ENCODE data around the gene FGD2.

The FGD2 gene

GRCh38 chr6:37011656-37012378 is 6.4 kb downstream of the FGD2 start:
- Histone ChIP-seq H3K36me3 (ENCODE audit: control insufficient read depth, insufficient read depth, low read length) (peaks cover 55% of the 10 kb centered on the region), H3K27me3 (replicated peaks; ENCODE audit: control insufficient read depth, insufficient read depth, low read length) (no peaks in the 10 kb centered on the region), H3K4me3 (replicated peaks; ENCODE audit: low read depth, low read length) (no peak overlapping the region)
- no peak for TF ChIP-seq CTCF (IDR thresholded peaks at IDR 0.05; ENCODE audit: insufficient read depth, low read length, poor library complexity, severe bottlenecking)
- DNase-seq (ENCODE audit: extremely low read depth, insufficient read length), result no peak

GRCh38 chr6:37013516-37014491 is 8.3 kb downstream of the FGD2 start:
- DNase-seq (ENCODE audit: extremely low read depth, insufficient read length), result no peak
- Histone ChIP-seq H3K4me3 (replicated peaks; ENCODE audit: low read depth, low read length) (no peak overlapping the region), H3K27me3 (replicated peaks; ENCODE audit: control insufficient read depth, insufficient read depth, low read length) (no peaks in the 10 kb centered on the region), H3K36me3 (ENCODE audit: control insufficient read depth, insufficient read depth, low read length) (peaks cover 58% of the 10 kb centered on the region)
- TF ChIP-seq CTCF (IDR thresholded peaks at IDR 0.05; ENCODE audit: insufficient read depth, low read length, poor library complexity, severe bottlenecking), result no peak

- DNase-seq (ENCODE audit: extremely low read depth, insufficient read length), result no peak
- no peak overlapping the region for H3K4me3 ChIP-seq (replicated peaks; ENCODE audit: low read depth, low read length)
- TF ChIP-seq CTCF (IDR thresholded peaks at IDR 0.05; ENCODE audit: insufficient read depth, low read length, poor library complexity, severe bottlenecking), result no peak
- peaks cover 59% of the 10 kb centered on the region for H3K36me3 ChIP-seq (ENCODE audit: control insufficient read depth, insufficient read depth, low read length)
- no peaks in the 10 kb centered on the region for H3K27me3 ChIP-seq (replicated peaks; ENCODE audit: control insufficient read depth, insufficient read depth, low read length)
Observed at GRCh38 chr6:37014667-37015066, 9.2 kb downstream of the FGD2 start.

- Histone ChIP-seq H3K27me3 (replicated peaks; ENCODE audit: control insufficient read depth, insufficient read depth, low read length) (no peaks in the 10 kb centered on the region), H3K36me3 (ENCODE audit: control insufficient read depth, insufficient read depth, low read length) (peaks cover 58% of the 10 kb centered on the region), H3K4me3 (replicated peaks; ENCODE audit: low read depth, low read length) (no peak overlapping the region)
- no peak for DNase-seq (ENCODE audit: extremely low read depth, insufficient read length)
- no peak for TF ChIP-seq CTCF (IDR thresholded peaks at IDR 0.05; ENCODE audit: insufficient read depth, low read length, poor library complexity, severe bottlenecking)
Observed at GRCh38 chr6:37015532-37015931, 10.1 kb downstream of the FGD2 start.

- DNase-seq (ENCODE audit: extremely low read depth, insufficient read length), result no peak
- peaks cover 56% of the 10 kb centered on the region for H3K36me3 ChIP-seq (ENCODE audit: control insufficient read depth, insufficient read depth, low read length)
- no peaks in the 10 kb centered on the region for H3K27me3 ChIP-seq (replicated peaks; ENCODE audit: control insufficient read depth, insufficient read depth, low read length)
- no peak overlapping the region for H3K4me3 ChIP-seq (replicated peaks; ENCODE audit: low read depth, low read length)
- TF ChIP-seq CTCF (IDR thresholded peaks at IDR 0.05; ENCODE audit: insufficient read depth, low read length, poor library complexity, severe bottlenecking), result no peak
Observed at GRCh38 chr6:37016995-37017394, 11.5 kb downstream of the FGD2 start.

All from GM06990 (cell line).